Transverse colon (tissue), 4 donors: ENCODE results near the gene MTO1. TPM values are rescaled to one million over a fixed set of nuclear protein-coding genes. Genes with fewer than 3 reads are reported as not detected.
"Not testable (repeated sequence)": the region's sequence is repeated elsewhere in the genome, so short reads cannot be mapped to it uniquely, and the experiment has no call there.

Experiments used
- DNase-seq: peaks from one replicate; pipeline ENCODE4 v3.0.0-alpha.2; 2019
- H3K27ac ChIP-seq, 4 donors: fragments of 200-600 bp; sonication (generic); 2 replicates each; pipeline ENCODE4 v1.5.1; 2016 to 2018; ENCODE audit warnings: inconsistent platforms in 4 of 4
- H3K27me3 ChIP-seq: fragments of 200-600 bp; sonication (generic); 2 replicates; pipeline ENCODE4 v1.5.1; 2017; ENCODE audit warnings: inconsistent platforms
- H3K36me3 ChIP-seq, 4 donors: fragments of 200-600 bp; sonication (generic); 2 replicates each; pipeline ENCODE4 v1.5.1; 2017 to 2019; ENCODE audit warnings: inconsistent platforms in 4 of 4
- H3K4me1 ChIP-seq, 4 donors: fragments of 200-600 bp; sonication (generic); 2 replicates each; pipeline ENCODE4 v1.5.1; 2017 to 2020; ENCODE audit warnings: inconsistent platforms in 4 of 4
- H3K4me3 ChIP-seq, 4 donors: fragments of 200-600 bp; sonication (generic); 1 replicate in 1 of 4; 2 replicates in 3 of 4; pipeline versions ENCODE4 v1.5.1 to v1.6.1; 2017 to 2019; ENCODE audit warnings: inconsistent platforms in 4 of 4
- H3K9me3 ChIP-seq, 2 donors: fragments of 200-600 bp; sonication (generic); 2 replicates each; pipeline ENCODE4 v1.5.1; 2017 to 2019; ENCODE audit warnings: inconsistent platforms in 2 of 2
- EP300 ChIP-seq: sonication (generic); formaldehyde crosslinking; IDR thresholded peaks from one replicate; pipeline ENCODE4 v1.6.1; 2017; ENCODE audit warnings: antibody characterized with exemption, low read depth
- POLR2A ChIP-seq: fragments of 450-650 bp; IDR thresholded peaks from one replicate; pipeline ENCODE4 v1.6.1; 2016; ENCODE audit warnings: antibody characterized with exemption, mild to moderate bottlenecking, moderate library complexity
- POLR2AphosphoS5 ChIP-seq, 3 donors: sonication (generic); formaldehyde crosslinking; IDR thresholded peaks; one replicate each; pipeline ENCODE4 v1.6.1; 2016; ENCODE audit warnings: antibody characterized with exemption in 3 of 3
- WGBS, 2 donors: methylation state at CpG; one replicate each; pipeline ENCODE4 v1.1.5; 2018; ENCODE audit warnings: low coverage in 1 of 2; 5-methylcytosine and 5-hydroxymethylcytosine counted together
- in situ Hi-C, 4 donors: fragments of 200-750 bp; cut with MboI; loops; one replicate each; pipeline versions ENCODE4 v1.15.0 to v1.15.1; 2017; ENCODE audit warnings: low sequenced_read_pairs in 3 of 4, low pct_ligation_motif_present in 1 of 4, low pct_unique_long_range_greater_than_20kb in 1 of 4
- intact Hi-C: fragments of 100-400 bp; cut with DNase I; formaldehyde crosslinking; loops from one replicate; pipeline ENCODE4 v1.15.1; 2023; ENCODE audit warnings: low total_unique reads
- total RNA-seq, 4 donors: library from RNA; depleted of rRNA; stranded (reverse); fragments of >200 nt; gene quantifications; one replicate each; pipeline ENCODE4 v1.1.0, GENCODE V29; 2016
- TF ChIP-seq, protein P1 (sequence below), 5 experiments: fragments of 200-600 bp in 3 of 5; fragments of 450-650 bp in 2 of 5; sonication (generic) in 3 of 5; IDR thresholded peaks; 1 replicate in 2 of 5; 2 replicates in 3 of 5; pipeline ENCODE4 v1.5.1; 2016 to 2017; ENCODE audit warnings: antibody characterized with exemption in 5 of 5, inconsistent platforms in 3 of 5, mild to moderate bottlenecking in 2 of 5, moderate library complexity in 1 of 5

The MTO1 gene
- total RNA-seq, 4 donors from 2014 or later: 9.6 to 27.7 (median 22.2) TPM

DNA sequence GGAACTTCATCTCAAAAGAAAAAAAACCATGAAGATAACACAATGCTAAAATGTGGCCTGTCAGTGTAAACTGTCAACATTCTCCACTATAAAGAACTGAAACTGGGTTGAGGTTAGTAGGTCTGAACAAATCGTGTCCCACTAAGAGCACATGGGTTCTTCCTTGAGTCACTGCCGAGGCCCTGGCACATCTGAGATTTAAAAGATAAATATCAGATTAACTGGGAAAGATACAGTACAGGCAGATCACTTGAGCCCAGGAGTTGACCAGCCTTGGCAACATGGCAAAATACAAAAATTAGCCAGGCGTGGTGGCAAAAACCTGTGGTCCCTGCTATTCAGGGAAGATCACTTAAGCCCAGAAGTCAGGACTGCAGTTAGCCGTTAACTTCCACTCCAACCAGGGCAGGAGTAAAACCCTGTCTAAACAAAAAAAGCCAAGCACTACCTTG lies 53.7 kb downstream of the MTO1 start:
- TF ChIP-seq POLR2A (peak; percentile 18), POLR2AphosphoS5 (IDR thresholded peaks at IDR 0.05) (no peak)
- Histone ChIP-seq H3K4me1 (peaks cover 19 to 47% (median 26%) of the 10 kb centered on the region in 4 donors), H3K9me3 (no peaks in the 10 kb centered on the region), H3K27ac (peak overlapping the region; percentile 61 to 71 (median 64)), H3K36me3 (peaks cover 0 to 22% (median 9%) of the 10 kb centered on the region in 4 donors), H3K27me3 (no peaks in the 10 kb centered on the region), H3K4me3 (no peak overlapping the region)
- 26 to 40% methylated on average over 2 to 4 of the region's 4 CpGs for WGBS, 2 donors
- intact Hi-C loops (no loop called here), in situ Hi-C loops (loop anchor here in 3 of 4 donors (10.0 to 25.0 kb wide), 2 partner anchors 90 to 97 kb away; no protein-coding TSS in a partner anchor)
- DNase-seq: no peak

DNA sequence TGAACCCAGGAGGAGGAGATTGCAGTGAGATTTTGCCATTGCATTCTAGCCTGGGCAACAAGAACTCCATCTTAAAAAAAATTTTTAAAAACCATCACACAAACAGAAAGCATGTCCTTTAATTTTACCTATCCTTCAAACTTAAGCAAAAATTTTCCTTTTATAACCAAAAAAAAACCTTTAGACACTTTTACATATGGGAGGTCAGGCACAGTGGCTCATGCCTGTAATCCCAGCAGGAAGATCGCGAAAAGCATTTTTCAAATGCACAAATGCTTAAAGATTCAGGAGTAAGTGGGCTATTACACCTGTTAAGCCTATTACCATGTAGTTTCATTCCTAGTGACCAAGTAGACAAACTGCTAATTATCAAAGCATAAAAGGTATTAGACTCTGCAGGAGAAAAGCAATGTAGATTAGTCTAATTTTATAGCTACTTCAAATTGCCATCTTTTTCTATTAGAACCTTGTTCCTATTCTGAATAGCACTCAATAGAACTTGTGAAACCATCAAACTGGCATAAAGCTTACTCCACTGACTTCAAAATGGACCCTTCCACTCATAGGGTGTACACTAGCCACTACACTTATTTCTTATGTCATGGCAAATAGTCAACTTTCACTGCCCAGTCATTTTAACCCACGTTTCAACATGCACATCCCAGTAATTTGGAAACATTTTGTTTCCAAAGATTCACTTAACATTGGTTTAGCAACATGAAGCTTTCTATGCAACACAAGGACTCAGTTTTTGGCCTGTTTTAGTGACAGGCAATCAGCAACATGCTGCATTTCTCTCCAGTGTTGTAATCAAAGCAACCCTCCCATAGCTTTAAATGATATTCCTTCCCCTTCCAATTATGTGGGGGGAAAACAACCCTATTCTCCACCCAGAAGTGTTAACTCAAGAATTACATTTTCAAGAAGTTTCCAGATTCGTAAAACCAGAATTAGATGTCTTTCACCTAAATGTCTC lies 55.3 kb downstream of the MTO1 start:
- H3K27me3 ChIP-seq: no peaks in the 10 kb centered on the region
- in situ Hi-C loops: loop anchor here in 3 of 4 donors (10.0 to 25.0 kb wide), 2 partner anchors 88 to 95 kb away; no protein-coding TSS in a partner anchor

DNA sequence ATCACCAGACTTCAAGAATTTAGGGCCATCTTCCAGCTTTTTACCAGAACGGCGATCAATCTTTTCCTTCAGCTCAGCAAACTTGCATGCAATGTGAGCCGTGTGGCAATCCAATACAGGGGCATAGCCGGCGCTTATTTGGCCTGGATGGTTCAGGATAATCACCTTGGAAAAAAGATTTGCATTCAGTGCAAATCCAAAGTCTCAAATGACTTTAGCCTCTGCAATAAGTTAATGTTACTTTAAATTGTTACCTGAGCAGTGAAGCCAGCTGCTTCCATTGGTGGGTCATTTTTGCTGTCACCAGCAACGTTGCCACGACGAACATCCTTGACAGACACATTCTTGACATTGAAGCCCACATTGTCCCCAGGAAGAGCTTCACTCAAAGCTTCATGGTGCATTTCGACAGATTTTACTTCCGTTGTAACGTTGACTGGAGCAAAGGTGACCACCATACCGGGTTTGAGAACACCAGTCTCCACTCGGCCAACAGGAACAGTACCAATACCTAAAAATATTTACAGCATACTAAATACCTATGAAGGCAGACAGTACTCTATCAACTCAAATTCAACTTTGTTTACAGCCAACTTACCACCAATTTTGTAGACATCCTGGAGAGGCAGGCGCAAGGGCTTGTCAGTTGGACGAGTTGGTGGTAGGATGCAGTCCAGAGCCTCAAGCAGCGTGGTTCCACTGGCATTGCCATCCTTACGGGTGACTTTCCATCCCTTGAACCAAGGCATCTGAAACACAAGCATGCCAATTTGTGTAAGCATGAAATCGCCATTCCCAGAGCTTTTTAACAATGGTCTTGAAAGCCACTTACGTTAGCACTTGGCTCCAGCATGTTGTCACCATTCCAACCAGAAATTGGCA lies 56.8 kb downstream of the MTO1 start:
- DNase-seq, H3K27me3 ChIP-seq, H3K9me3 ChIP-seq, intact Hi-C loops: not testable (repeated sequence)
- Histone ChIP-seq H3K4me1 (peaks cover 22 to 61% (median 36%) of the 10 kb centered on the region in 4 donors), H3K27ac (peak overlapping the region; percentile 97 to 100 (median 99)), H3K36me3 (peaks cover 0 to 22% (median 9%) of the 10 kb centered on the region in 4 donors), H3K4me3 (peak overlapping the region in 1 of 4 donors; percentile 78)
- in situ Hi-C loops: loop anchor here in 3 of 4 donors (10.0 to 25.0 kb wide), 2 partner anchors 86 to 94 kb away; no protein-coding TSS in a partner anchor
- WGBS, 2 donors: 5 to 13% methylated on average over 4 to 19 of the region's 19 CpGs
- TF ChIP-seq POLR2AphosphoS5 (IDR thresholded peaks at IDR 0.05): peak in 2 of 3 donors; percentile 6 to 74

More for the DNA sequence above, 55.3 kb downstream of the MTO1 start:
- DNase-seq: no peak
- 53 to 61% methylated on average over 3 to 4 of the region's 4 CpGs for WGBS, 2 donors
- H3K9me3 ChIP-seq: no peaks in the 10 kb centered on the region
- H3K4me3 ChIP-seq: no peak overlapping the region
- peaks cover 0 to 22% (median 9%) of the 10 kb centered on the region in 4 donors for H3K36me3 ChIP-seq
- intact Hi-C loops: no loop called here
- H3K27ac ChIP-seq: peak overlapping the region; percentile 61 to 71 (median 64)
- TF ChIP-seq EP300 (no peak), POLR2AphosphoS5 (IDR thresholded peaks at IDR 0.05) (peak in 1 of 3 donors; percentile 59), POLR2A (no peak)
- TF ChIP-seq, protein P1, sequence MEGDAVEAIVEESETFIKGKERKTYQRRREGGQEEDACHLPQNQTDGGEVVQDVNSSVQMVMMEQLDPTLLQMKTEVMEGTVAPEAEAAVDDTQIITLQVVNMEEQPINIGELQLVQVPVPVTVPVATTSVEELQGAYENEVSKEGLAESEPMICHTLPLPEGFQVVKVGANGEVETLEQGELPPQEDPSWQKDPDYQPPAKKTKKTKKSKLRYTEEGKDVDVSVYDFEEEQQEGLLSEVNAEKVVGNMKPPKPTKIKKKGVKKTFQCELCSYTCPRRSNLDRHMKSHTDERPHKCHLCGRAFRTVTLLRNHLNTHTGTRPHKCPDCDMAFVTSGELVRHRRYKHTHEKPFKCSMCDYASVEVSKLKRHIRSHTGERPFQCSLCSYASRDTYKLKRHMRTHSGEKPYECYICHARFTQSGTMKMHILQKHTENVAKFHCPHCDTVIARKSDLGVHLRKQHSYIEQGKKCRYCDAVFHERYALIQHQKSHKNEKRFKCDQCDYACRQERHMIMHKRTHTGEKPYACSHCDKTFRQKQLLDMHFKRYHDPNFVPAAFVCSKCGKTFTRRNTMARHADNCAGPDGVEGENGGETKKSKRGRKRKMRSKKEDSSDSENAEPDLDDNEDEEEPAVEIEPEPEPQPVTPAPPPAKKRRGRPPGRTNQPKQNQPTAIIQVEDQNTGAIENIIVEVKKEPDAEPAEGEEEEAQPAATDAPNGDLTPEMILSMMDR (IDR thresholded peaks at IDR 0.05): no peak
- peaks cover 19 to 48% (median 26%) of the 10 kb centered on the region in 4 donors for H3K4me1 ChIP-seq

DNA sequence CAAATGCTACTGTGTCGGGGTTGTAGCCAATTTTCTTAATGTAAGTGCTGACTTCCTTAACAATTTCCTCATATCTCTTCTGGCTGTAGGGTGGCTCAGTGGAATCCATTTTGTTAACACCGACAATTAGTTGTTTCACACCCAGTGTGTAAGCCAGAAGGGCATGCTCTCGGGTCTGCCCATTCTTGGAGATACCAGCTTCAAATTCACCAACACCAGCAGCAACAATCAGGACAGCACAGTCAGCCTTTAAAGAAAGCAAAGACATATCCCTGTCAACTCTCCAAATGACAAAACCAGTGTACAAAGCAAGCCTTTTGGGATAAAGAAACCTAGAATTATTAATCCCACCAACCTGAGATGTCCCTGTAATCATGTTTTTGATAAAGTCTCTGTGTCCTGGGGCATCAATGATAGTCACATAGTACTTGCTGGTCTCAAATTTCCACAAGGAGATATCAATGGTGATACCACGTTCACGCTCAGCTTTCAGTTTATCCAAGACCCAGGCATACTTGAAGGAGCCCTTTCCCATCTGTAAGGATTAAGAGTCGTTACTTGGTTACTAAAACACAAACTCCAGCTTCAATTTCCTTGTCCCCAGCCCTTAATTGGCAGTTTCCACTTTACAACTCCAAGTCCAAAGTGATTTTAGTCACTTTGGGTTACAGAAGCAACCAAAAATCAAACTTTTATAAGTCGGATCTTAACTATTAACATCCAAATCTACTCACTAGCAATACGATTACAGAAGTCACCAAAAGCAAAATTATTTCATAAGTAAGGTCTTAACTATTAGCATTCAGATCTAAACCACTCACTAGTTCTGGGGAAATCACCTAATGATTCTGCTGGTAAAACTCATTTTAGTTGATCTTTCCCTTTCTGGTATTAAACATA lies 57.7 kb downstream of the MTO1 start:
- H3K4me1 ChIP-seq: peaks cover 22 to 65% (median 38%) of the 10 kb centered on the region in 4 donors
- in situ Hi-C loops: loop anchor here in 3 of 4 donors (10.0 to 25.0 kb wide), 2 partner anchors 86 to 93 kb away; no protein-coding TSS in a partner anchor

More for the DNA sequence above, 57.7 kb downstream of the MTO1 start:
- WGBS, 2 donors: 0 to 5% methylated on average over 4 to 8 of the region's 8 CpGs
- peaks cover 0 to 22% (median 9%) of the 10 kb centered on the region in 4 donors for H3K36me3 ChIP-seq
- H3K4me3 ChIP-seq: peak overlapping the region; percentile 78 to 95 (median 79)
- H3K27me3 ChIP-seq, DNase-seq, intact Hi-C loops, H3K9me3 ChIP-seq: not testable (repeated sequence)
- peak in 1 of 3 donors; percentile 8 for TF ChIP-seq POLR2AphosphoS5 (IDR thresholded peaks at IDR 0.05)
- peak overlapping the region; percentile 97 to 100 (median 99) for H3K27ac ChIP-seq
